PC-9 (cell line): Measurements from ENCODE around the gene ANKRD6.

Source experiments
- EZH2 ChIP-seq: fragments of 200-600 bp; sonication (generic); IDR thresholded peaks from 2 replicates; pipeline ENCODE4 v1.8.0; 2017; ENCODE audit warnings: antibody characterized with exemption, low read depth
- TF ChIP-seq, protein P1 (sequence below): fragments of 200-600 bp; sonication (generic); conservative IDR thresholded peaks from 2 replicates; pipeline ENCODE4 v1.6.1; 2017; ENCODE audit warnings: mixed run types, antibody characterized with exemption, mild to moderate bottlenecking, moderate library complexity

DNA sequence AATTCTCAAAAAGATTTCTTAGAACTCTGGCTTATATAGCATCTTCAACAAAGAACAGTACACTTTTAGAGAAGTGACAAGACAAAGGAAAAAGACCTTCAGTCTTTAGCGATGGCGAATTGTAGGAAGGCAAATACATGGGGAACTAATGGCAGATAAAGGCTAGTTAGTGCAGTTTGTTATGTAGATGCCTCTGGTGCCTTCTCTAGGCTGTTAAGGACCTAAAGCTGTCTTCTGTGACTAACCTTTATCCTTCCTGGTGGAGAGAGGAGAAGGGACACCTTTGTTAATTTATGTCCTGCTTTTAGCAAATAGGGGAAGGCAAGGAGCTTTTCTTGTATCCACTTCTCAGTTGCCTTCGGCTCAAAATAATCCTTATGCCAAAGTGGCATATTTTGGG lies 7.2 kb downstream of the ANKRD6 start:
- TF ChIP-seq, protein P1, sequence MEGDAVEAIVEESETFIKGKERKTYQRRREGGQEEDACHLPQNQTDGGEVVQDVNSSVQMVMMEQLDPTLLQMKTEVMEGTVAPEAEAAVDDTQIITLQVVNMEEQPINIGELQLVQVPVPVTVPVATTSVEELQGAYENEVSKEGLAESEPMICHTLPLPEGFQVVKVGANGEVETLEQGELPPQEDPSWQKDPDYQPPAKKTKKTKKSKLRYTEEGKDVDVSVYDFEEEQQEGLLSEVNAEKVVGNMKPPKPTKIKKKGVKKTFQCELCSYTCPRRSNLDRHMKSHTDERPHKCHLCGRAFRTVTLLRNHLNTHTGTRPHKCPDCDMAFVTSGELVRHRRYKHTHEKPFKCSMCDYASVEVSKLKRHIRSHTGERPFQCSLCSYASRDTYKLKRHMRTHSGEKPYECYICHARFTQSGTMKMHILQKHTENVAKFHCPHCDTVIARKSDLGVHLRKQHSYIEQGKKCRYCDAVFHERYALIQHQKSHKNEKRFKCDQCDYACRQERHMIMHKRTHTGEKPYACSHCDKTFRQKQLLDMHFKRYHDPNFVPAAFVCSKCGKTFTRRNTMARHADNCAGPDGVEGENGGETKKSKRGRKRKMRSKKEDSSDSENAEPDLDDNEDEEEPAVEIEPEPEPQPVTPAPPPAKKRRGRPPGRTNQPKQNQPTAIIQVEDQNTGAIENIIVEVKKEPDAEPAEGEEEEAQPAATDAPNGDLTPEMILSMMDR = no peak
- TF ChIP-seq EZH2 = no peak
